Measurements from ENCODE around the gene CACNA2D2. TPM values are rescaled to one million over a fixed set of nuclear protein-coding genes. Genes with fewer than 3 reads are reported as not detected.

CACNA2D2 gene
- total RNA-seq, 1 experiment from 2014 or later, result 22.0 TPM

DNA sequence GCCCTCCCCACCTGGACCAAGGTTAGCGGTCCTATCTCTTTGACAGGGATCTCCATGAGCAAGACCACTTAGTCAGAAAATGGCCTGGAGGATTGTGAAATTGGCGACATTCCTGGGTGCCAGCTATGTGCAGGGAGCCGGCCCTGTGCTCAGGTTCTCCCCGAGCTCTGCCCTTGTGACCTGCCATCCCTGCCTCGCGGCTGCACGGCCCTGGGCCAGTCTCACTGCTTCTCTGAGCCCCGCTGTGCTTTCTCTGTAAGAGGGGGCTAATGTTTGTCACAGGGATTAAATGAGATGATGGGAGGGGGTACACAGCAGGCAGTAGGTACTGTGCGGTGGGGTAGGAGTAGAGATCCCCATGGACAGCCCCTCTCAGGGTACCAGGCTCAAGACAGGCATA is 49.2 kb upstream of the CACNA2D2 start:
- Mint-ChIP-seq H3K27ac (no peak overlapping the region), H3K9me3 (no peaks in the 10 kb centered on the region), H3K36me3 (no peaks in the 10 kb centered on the region), H3K4me3 (no peak overlapping the region), H3K27me3 (ENCODE audit: low read depth) (peaks cover 4% of the 10 kb centered on the region), H3K4me1 (peaks cover 4% of the 10 kb centered on the region; the same call in 1 of the 2 replicates)
- ATAC-seq, result no peak
- POLR2A ChIA-PET, result no interaction called here
- DNase-seq (ENCODE audit: low spot score), result no peak
- CTCF ChIA-PET, result interaction anchor here (1.4 to 3.2 kb wide), 2 partner anchors 10 to 137 kb away, joined by 4 to 14 read pairs; no protein-coding TSS in a partner anchor
- TF ChIP-seq, protein P1, sequence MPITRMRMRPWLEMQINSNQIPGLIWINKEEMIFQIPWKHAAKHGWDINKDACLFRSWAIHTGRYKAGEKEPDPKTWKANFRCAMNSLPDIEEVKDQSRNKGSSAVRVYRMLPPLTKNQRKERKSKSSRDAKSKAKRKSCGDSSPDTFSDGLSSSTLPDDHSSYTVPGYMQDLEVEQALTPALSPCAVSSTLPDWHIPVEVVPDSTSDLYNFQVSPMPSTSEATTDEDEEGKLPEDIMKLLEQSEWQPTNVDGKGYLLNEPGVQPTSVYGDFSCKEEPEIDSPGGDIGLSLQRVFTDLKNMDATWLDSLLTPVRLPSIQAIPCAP (CRISPR knock-in tag; IDR thresholded peaks at IDR 0.05), result no peak
- TF ChIP-seq ETV6 (CRISPR knock-in tag; IDR thresholded peaks at IDR 0.05), result no peak

DNA sequence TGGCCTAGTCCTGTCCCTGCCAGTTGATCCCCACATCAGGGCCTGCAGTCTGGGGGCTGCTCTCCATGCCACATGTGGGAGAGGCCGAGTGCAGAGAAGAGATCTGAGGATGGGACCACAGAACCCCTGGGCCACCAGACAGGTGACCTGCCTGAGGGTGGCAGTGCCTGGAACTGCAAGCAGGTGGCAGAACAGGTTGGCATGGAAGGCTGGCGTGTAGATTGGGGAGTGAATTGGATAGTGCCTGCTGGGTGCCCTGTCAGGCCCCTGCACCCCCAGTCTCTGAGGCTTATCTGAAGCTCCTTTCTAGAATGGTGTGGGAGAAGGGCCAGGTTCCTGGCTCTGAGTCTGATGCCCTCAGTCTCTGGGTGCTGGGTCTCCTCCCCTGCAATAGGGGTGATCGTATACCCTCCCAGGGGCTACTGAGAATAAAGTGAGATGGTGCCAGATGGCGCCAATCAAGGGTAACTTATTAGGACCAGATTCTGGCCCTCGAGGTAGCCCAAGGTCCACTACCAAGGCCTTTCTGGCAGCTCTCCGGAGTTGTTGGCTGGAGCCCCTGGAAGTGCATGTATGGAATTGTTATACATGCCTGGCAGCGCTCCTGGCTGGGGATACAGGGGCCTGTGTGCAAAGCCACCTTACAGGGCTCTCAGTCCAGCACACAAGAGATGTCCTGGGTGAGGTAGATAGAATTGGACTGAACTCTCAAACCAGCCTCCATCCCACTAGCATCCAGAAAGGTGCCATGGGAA is 48.4 kb upstream of the CACNA2D2 start:
- ChIA-PET POLR2A (no interaction called here), CTCF (interaction anchor here (1.1 to 4.0 kb wide), 7 partner anchors 9 to 137 kb away, joined by 3 to 25 read pairs (median 3); partner anchors contain the start of gene CISH)
- DNase-seq (ENCODE audit: low spot score) (no peak), ATAC-seq (no peak)
- Mint-ChIP-seq H3K4me3 (no peak overlapping the region), H3K36me3 (no peaks in the 10 kb centered on the region), H3K4me1 (peaks cover 4% of the 10 kb centered on the region; the same call in 1 of the 2 replicates), H3K27ac (no peak overlapping the region; the same call in 1 of the 2 replicates), H3K9me3 (no peaks in the 10 kb centered on the region), H3K27me3 (ENCODE audit: low read depth) (no peaks in the 10 kb centered on the region)
- no peak for TF ChIP-seq IRF2 (CRISPR knock-in tag; IDR thresholded peaks at IDR 0.05; ENCODE audit: borderline replicate concordance, low read depth)
- TF ChIP-seq ZNF219 (CRISPR knock-in tag; IDR thresholded peaks at IDR 0.05; ENCODE audit: borderline replicate concordance), result no peak
- TF ChIP-seq, protein P2, sequence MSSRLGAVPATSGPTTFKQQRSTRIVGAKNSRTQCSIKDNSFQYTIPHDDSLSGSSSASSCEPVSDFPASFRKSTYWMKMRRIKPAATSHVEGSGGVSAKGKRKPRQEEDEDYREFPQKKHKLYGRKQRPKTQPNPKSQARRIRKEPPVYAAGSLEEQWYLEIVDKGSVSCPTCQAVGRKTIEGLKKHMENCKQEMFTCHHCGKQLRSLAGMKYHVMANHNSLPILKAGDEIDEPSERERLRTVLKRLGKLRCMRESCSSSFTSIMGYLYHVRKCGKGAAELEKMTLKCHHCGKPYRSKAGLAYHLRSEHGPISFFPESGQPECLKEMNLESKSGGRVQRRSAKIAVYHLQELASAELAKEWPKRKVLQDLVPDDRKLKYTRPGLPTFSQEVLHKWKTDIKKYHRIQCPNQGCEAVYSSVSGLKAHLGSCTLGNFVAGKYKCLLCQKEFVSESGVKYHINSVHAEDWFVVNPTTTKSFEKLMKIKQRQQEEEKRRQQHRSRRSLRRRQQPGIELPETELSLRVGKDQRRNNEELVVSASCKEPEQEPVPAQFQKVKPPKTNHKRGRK (CRISPR knock-in tag; IDR thresholded peaks at IDR 0.05; ENCODE audit: borderline replicate concordance), result no peak
- TF ChIP-seq, protein P3, sequence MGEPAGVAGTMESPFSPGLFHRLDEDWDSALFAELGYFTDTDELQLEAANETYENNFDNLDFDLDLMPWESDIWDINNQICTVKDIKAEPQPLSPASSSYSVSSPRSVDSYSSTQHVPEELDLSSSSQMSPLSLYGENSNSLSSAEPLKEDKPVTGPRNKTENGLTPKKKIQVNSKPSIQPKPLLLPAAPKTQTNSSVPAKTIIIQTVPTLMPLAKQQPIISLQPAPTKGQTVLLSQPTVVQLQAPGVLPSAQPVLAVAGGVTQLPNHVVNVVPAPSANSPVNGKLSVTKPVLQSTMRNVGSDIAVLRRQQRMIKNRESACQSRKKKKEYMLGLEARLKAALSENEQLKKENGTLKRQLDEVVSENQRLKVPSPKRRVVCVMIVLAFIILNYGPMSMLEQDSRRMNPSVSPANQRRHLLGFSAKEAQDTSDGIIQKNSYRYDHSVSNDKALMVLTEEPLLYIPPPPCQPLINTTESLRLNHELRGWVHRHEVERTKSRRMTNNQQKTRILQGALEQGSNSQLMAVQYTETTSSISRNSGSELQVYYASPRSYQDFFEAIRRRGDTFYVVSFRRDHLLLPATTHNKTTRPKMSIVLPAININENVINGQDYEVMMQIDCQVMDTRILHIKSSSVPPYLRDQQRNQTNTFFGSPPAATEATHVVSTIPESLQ (CRISPR knock-in tag; IDR thresholded peaks at IDR 0.05), result no peak
- no peak for TF ChIP-seq ZNF317 (CRISPR knock-in tag; IDR thresholded peaks at IDR 0.05; ENCODE audit: borderline replicate concordance, low read depth)
- no peak for TF ChIP-seq CBFB (CRISPR knock-in tag; IDR thresholded peaks at IDR 0.05; ENCODE audit: low read depth)
- TF ChIP-seq, protein P4, sequence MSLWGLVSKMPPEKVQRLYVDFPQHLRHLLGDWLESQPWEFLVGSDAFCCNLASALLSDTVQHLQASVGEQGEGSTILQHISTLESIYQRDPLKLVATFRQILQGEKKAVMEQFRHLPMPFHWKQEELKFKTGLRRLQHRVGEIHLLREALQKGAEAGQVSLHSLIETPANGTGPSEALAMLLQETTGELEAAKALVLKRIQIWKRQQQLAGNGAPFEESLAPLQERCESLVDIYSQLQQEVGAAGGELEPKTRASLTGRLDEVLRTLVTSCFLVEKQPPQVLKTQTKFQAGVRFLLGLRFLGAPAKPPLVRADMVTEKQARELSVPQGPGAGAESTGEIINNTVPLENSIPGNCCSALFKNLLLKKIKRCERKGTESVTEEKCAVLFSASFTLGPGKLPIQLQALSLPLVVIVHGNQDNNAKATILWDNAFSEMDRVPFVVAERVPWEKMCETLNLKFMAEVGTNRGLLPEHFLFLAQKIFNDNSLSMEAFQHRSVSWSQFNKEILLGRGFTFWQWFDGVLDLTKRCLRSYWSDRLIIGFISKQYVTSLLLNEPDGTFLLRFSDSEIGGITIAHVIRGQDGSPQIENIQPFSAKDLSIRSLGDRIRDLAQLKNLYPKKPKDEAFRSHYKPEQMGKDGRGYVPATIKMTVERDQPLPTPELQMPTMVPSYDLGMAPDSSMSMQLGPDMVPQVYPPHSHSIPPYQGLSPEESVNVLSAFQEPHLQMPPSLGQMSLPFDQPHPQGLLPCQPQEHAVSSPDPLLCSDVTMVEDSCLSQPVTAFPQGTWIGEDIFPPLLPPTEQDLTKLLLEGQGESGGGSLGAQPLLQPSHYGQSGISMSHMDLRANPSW (CRISPR knock-in tag; conservative IDR thresholded peaks at IDR 0.05; ENCODE audit: low read depth), result no peak
- TF ChIP-seq, protein P5, sequence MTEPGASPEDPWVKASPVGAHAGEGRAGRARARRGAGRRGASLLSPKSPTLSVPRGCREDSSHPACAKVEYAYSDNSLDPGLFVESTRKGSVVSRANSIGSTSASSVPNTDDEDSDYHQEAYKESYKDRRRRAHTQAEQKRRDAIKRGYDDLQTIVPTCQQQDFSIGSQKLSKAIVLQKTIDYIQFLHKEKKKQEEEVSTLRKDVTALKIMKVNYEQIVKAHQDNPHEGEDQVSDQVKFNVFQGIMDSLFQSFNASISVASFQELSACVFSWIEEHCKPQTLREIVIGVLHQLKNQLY (CRISPR knock-in tag; IDR thresholded peaks at IDR 0.05), result no peak
- TF ChIP-seq, protein P6, sequence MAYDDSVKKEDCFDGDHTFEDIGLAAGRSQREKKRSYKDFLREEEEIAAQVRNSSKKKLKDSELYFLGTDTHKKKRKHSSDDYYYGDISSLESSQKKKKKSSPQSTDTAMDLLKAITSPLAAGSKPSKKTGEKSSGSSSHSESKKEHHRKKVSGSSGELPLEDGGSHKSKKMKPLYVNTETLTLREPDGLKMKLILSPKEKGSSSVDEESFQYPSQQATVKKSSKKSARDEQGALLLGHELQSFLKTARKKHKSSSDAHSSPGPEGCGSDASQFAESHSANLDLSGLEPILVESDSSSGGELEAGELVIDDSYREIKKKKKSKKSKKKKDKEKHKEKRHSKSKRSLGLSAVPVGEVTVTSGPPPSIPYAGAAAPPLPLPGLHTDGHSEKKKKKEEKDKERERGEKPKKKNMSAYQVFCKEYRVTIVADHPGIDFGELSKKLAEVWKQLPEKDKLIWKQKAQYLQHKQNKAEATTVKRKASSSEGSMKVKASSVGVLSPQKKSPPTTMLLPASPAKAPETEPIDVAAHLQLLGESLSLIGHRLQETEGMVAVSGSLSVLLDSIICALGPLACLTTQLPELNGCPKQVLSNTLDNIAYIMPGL (CRISPR knock-in tag; IDR thresholded peaks at IDR 0.05), result no peak
